SK-N-SH (cell line): Measurements from ENCODE around the gene PTGIR. TPM values are rescaled to one million over a fixed set of nuclear protein-coding genes. Genes with fewer than 3 reads are reported as not detected.

Source experiments
- CTCF ChIA-PET: fragments of 300-600, 350-600 bp; formaldehyde crosslinking; extraction: SDS; loops from one replicate; lab custom pipeline; 2021; lab: Yijun Ruan, JAX
- POLR2A ChIA-PET: fragments of 350-600 bp; sonication (Branson Sonifier 250); formaldehyde crosslinking; extraction: SDS; loops from one replicate; lab custom pipeline; 2020; ENCODE audit warnings: antibody characterized with exemption, inconsistent platforms; lab: Yijun Ruan, JAX
- DNase-seq: peaks from one replicate; pipeline ENCODE4 v3.0.0; 2012
- H2AFZ ChIP-seq: fragments of 200-600 bp; sonication (generic); 2 replicates; pipeline ENCODE4 v1.8.1; 2016; ENCODE audit warnings: antibody characterized with exemption, mild to moderate bottlenecking, low read depth
- H3F3A ChIP-seq: fragments of 200-600 bp; sonication (generic); replicated peaks from 2 replicates; pipeline ENCODE3; 2016; ENCODE audit warnings: antibody characterized with exemption, mild to moderate bottlenecking; ENCODE audit not compliant: insufficient read depth
- H3K27ac ChIP-seq, 2 experiments: fragments of 200-500 bp in 1 of 2; fragments of 200-600 bp in 1 of 2; sonication (Bioruptor generic) in 1 of 2; sonication (generic), shearing (Covaris generic) in 1 of 2; 2 replicates each; pipeline versions ENCODE4 v1.5.1 to v1.6.1; 2014 to 2016; ENCODE audit warnings: low read depth in 2 of 2, inconsistent platforms in 1 of 2, low read length in 1 of 2, mild to moderate bottlenecking in 1 of 2, mixed read lengths in 1 of 2
- H3K27me3 ChIP-seq: fragments of 200-600 bp; sonication (generic), shearing (Covaris generic); 2 replicates; pipeline ENCODE4 v1.6.1; 2016; ENCODE audit warnings: mixed run types; ENCODE audit not compliant: insufficient read depth
- H3K36me3 ChIP-seq, 2 experiments: fragments of 200-500 bp in 1 of 2; fragments of 200-600 bp in 1 of 2; sonication (Bioruptor generic) in 1 of 2; sonication (generic) in 1 of 2; replicated peaks in 1 of 2; 2 replicates each; pipeline versions ENCODE3 to v1.5.1; 2014 to 2016; ENCODE audit warnings: low read length in 1 of 2, mild to moderate bottlenecking in 1 of 2; ENCODE audit not compliant: insufficient read depth in 2 of 2, control insufficient read depth in 1 of 2
- H3K4me1 ChIP-seq, 2 experiments: fragments of 200-500 bp in 1 of 2; fragments of 200-600 bp in 1 of 2; sonication (Bioruptor generic) in 1 of 2; sonication (generic), shearing (Covaris generic) in 1 of 2; 2 replicates each; pipeline versions ENCODE4 v1.5.1 to v1.6.1; 2014 to 2016; ENCODE audit warnings: low read depth in 1 of 2, low read length in 1 of 2, mixed run types in 1 of 2; ENCODE audit not compliant: insufficient read depth in 2 of 2, control insufficient read depth in 1 of 2
- H3K4me2 ChIP-seq: fragments of 200-600 bp; sonication (generic), shearing (Covaris generic); 2 replicates; pipeline ENCODE4 v1.6.1; 2017; ENCODE audit warnings: mixed run types
- H3K4me3 ChIP-seq, 2 experiments: fragments of 200-500 bp in 1 of 2; fragments of 200-600 bp in 1 of 2; sonication (Bioruptor generic) in 1 of 2; sonication (generic), shearing (Covaris generic) in 1 of 2; 2 replicates each; pipeline versions ENCODE4 v1.5.1 to v1.8.1; 2014 to 2016; ENCODE audit warnings: low read depth in 2 of 2, inconsistent platforms in 1 of 2, low read length in 1 of 2, mild to moderate bottlenecking in 1 of 2, mixed read lengths in 1 of 2, moderate library complexity in 1 of 2
- H3K79me2 ChIP-seq: fragments of 200-600 bp; sonication (generic); 2 replicates; pipeline ENCODE4 v1.8.1; 2017; ENCODE audit warnings: mild to moderate bottlenecking; ENCODE audit not compliant: insufficient read depth
- H3K9ac ChIP-seq: fragments of 200-600 bp; sonication (generic); 2 replicates; pipeline ENCODE4 v1.6.1; 2017; ENCODE audit warnings: mixed run types
- H3K9me2 ChIP-seq: fragments of 200-600 bp; sonication (generic); 2 replicates; pipeline ENCODE4 v1.6.1; 2017; ENCODE audit warnings: mixed run types
- H3K9me3 ChIP-seq: fragments of 200-600 bp; sonication (generic); 2 replicates; pipeline ENCODE4 v1.6.1; 2017; ENCODE audit warnings: mixed run types, mild to moderate bottlenecking, moderate library complexity
- H4K20me1 ChIP-seq: fragments of 200-600 bp; sonication (generic); 2 replicates; pipeline ENCODE4 v1.6.1; 2017; ENCODE audit warnings: mild to moderate bottlenecking, mixed run types; ENCODE audit not compliant: insufficient read depth
- ELF1 ChIP-seq: IDR thresholded peaks from 2 replicates; pipeline ENCODE4 v1.4.0; 2012
- EP300 ChIP-seq, 2 experiments: IDR thresholded peaks; 2 replicates each; pipeline versions ENCODE4 v1.4.0 to v1.6.1; 2012; ENCODE audit warnings: borderline replicate concordance in 1 of 2, low read depth in 1 of 2, low read length in 1 of 2
- FOXM1 ChIP-seq: IDR thresholded peaks from 2 replicates; pipeline ENCODE4 v1.4.0; 2012; ENCODE audit warnings: low read depth, mild to moderate bottlenecking
- MAX ChIP-seq: IDR thresholded peaks from 2 replicates; pipeline ENCODE4 v1.4.0; 2012; ENCODE audit warnings: low read depth
- MEF2A ChIP-seq: IDR thresholded peaks from 2 replicates; pipeline ENCODE4 v1.4.0; 2012; ENCODE audit warnings: low read depth, borderline replicate concordance
- MXI1 ChIP-seq: IDR thresholded peaks from 2 replicates; pipeline ENCODE4 v1.6.1; 2012; ENCODE audit warnings: mild to moderate bottlenecking, low read depth, low read length, improper control_type of control experiment
- NFIC ChIP-seq: IDR thresholded peaks from 2 replicates; pipeline ENCODE4 v1.4.0; 2012; ENCODE audit warnings: borderline replicate concordance
- POLR2AphosphoS5 ChIP-seq: IDR thresholded peaks from 2 replicates; pipeline ENCODE4 v1.6.1; 2012; ENCODE audit warnings: low read depth, low read length
- RFX5 ChIP-seq: IDR thresholded peaks from 2 replicates; pipeline ENCODE4 v1.6.1; 2012; ENCODE audit warnings: mild to moderate bottlenecking, improper control_type of control experiment, low read length
- SIN3A ChIP-seq: IDR thresholded peaks from 2 replicates; pipeline ENCODE4 v1.6.1; 2012; ENCODE audit warnings: low read depth, mild to moderate bottlenecking, low read length, moderate library complexity, borderline replicate concordance
- TCF12 ChIP-seq: IDR thresholded peaks from 2 replicates; pipeline ENCODE4 v1.4.0; 2012
- TEAD4 ChIP-seq: IDR thresholded peaks from 2 replicates; pipeline ENCODE4 v1.4.0; 2012; ENCODE audit warnings: mild to moderate bottlenecking, borderline replicate concordance; ENCODE audit not compliant: insufficient read depth
- USF1 ChIP-seq: IDR thresholded peaks from 2 replicates; pipeline ENCODE4 v1.4.0; 2012; ENCODE audit warnings: low read depth, borderline replicate concordance
- WGBS: methylation state at CpG from one replicate; pipeline ENCODE4 v1.1.6; 2017; ENCODE audit warnings: low lambda C conversion rate; 5-methylcytosine and 5-hydroxymethylcytosine counted together
- polyA plus RNA-seq, 3 experiments: library from polyadenylated mRNA; depleted of rRNA; stranded (reverse); fragments of >200 nt; gene quantifications; 2 replicates each; pipeline ENCODE4 v1.2.3, GENCODE V29; 2012
- TF ChIP-seq, protein P1 (sequence below): IDR thresholded peaks from 2 replicates; pipeline ENCODE4 v1.4.0; 2012; ENCODE audit warnings: low read depth, borderline replicate concordance

The PTGIR gene
- polyA plus RNA-seq, 1 of the 3 experiments (the other 2 are of a cell fraction): 2.5 TPM

GRCh38 chr19:46586294-46586693, 38.6 kb downstream of the PTGIR start:
- TF ChIP-seq USF1 (no peak), FOXM1 (no peak), POLR2AphosphoS5 (no peak), NFIC (no peak), TCF12 (no peak), ELF1 (no peak), TEAD4 (no peak), EP300 (IDR thresholded peaks at IDR 0.05; ENCODE audit: borderline replicate concordance in 1 of 2, low read depth in 1 of 2, low read length in 1 of 2) (no peak)
- TF ChIP-seq, all 33 proteins: peak for 0
- Histone ChIP-seq H4K20me1 (no peaks in the 10 kb centered on the region), H3K27me3 (no peaks in the 10 kb centered on the region), H3K9ac (no peak overlapping the region), H3K4me3 (no peak overlapping the region), H3K4me1 (no peaks in the 10 kb centered on the region), H3K9me3 (no peaks in the 10 kb centered on the region), H3K4me2 (no peak overlapping the region), H2AFZ (no peak overlapping the region), H3K27ac (no peak overlapping the region), H3F3A (no peaks in the 10 kb centered on the region), H3K9me2 (no peaks in the 10 kb centered on the region), H3K79me2 (no peaks in the 10 kb centered on the region), H3K36me3 (no peaks in the 10 kb centered on the region)
- 68% methylated on average over 4 of the region's 4 CpGs for WGBS
- DNase-seq: no peak
- CTCF ChIA-PET: interaction anchor here (1.0 kb wide), 1 partner anchor 27 kb away, joined by 3 read pairs; no protein-coding TSS in a partner anchor
- POLR2A ChIA-PET: no interaction called here

GRCh38 chr19:46585539-46585938, 39.4 kb downstream of the PTGIR start:
- no peaks in the 10 kb centered on the region for H3F3A ChIP-seq
- no peaks in the 10 kb centered on the region for H3K4me1 ChIP-seq
- H3K79me2 ChIP-seq: no peaks in the 10 kb centered on the region
- H3K27ac ChIP-seq: no peak overlapping the region
- POLR2A ChIA-PET: no interaction called here
- no peak overlapping the region for H3K4me3 ChIP-seq
- H2AFZ ChIP-seq: no peak overlapping the region
- H3K4me2 ChIP-seq: no peak overlapping the region
- H4K20me1 ChIP-seq: no peaks in the 10 kb centered on the region
- no peak overlapping the region for H3K9ac ChIP-seq
- TF ChIP-seq NFIC (no peak), SIN3A (no peak), MAX (no peak), TCF12 (no peak), RFX5 (no peak), POLR2AphosphoS5 (no peak), MXI1 (no peak), ELF1 (no peak), MEF2A (no peak), FOXM1 (no peak)
- TF ChIP-seq, protein P1, sequence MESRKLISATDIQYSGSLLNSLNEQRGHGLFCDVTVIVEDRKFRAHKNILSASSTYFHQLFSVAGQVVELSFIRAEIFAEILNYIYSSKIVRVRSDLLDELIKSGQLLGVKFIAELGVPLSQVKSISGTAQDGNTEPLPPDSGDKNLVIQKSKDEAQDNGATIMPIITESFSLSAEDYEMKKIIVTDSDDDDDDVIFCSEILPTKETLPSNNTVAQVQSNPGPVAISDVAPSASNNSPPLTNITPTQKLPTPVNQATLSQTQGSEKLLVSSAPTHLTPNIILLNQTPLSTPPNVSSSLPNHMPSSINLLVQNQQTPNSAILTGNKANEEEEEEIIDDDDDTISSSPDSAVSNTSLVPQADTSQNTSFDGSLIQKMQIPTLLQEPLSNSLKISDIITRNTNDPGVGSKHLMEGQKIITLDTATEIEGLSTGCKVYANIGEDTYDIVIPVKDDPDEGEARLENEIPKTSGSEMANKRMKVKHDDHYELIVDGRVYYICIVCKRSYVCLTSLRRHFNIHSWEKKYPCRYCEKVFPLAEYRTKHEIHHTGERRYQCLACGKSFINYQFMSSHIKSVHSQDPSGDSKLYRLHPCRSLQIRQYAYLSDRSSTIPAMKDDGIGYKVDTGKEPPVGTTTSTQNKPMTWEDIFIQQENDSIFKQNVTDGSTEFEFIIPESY: no peak
- TF ChIP-seq, all 33 proteins: peak for 0
- no peaks in the 10 kb centered on the region for H3K9me3 ChIP-seq
- no peaks in the 10 kb centered on the region for H3K36me3 ChIP-seq
- H3K9me2 ChIP-seq: no peaks in the 10 kb centered on the region
- 43% methylated on average over 1 of the region's 1 CpG for WGBS
- CTCF ChIA-PET: interaction anchor here (1.0 kb wide), 1 partner anchor 28 kb away, joined by 3 read pairs; no protein-coding TSS in a partner anchor
- H3K27me3 ChIP-seq: no peaks in the 10 kb centered on the region
- DNase-seq: no peak
